ENCODE results near the gene METTL24.
"Not testable (repeated sequence)": the region's sequence is repeated elsewhere in the genome, so short reads cannot be mapped to it uniquely, and the experiment has no call there.

Gene METTL24

DNA sequence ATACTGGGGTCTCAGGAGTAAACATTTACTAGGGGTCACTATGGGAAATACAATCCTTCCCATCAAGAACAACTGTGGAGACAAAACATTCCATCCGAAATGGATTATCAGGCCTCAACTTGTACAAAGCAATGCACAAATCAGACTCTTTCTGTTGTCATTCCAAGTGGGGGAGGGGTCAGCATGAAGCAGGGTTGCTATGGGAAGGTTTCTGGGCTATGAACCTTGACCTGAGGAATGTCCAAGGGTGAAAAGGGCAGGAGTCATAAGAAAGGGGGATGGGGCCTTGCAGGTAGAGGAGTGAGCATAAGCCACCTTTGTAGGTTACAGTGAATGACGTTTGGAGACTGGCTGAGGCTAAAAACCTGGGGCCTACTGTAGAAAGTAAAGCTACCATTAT, 3.1 kb downstream of the METTL24 start:
- H3K4me3 ChIP-seq (ENCODE audit: low read depth, low read length): no peak overlapping the region
- TF ChIP-seq, protein P1, sequence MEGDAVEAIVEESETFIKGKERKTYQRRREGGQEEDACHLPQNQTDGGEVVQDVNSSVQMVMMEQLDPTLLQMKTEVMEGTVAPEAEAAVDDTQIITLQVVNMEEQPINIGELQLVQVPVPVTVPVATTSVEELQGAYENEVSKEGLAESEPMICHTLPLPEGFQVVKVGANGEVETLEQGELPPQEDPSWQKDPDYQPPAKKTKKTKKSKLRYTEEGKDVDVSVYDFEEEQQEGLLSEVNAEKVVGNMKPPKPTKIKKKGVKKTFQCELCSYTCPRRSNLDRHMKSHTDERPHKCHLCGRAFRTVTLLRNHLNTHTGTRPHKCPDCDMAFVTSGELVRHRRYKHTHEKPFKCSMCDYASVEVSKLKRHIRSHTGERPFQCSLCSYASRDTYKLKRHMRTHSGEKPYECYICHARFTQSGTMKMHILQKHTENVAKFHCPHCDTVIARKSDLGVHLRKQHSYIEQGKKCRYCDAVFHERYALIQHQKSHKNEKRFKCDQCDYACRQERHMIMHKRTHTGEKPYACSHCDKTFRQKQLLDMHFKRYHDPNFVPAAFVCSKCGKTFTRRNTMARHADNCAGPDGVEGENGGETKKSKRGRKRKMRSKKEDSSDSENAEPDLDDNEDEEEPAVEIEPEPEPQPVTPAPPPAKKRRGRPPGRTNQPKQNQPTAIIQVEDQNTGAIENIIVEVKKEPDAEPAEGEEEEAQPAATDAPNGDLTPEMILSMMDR (IDR thresholded peaks at IDR 0.05; ENCODE audit: low read depth, low read length): no peak

DNA sequence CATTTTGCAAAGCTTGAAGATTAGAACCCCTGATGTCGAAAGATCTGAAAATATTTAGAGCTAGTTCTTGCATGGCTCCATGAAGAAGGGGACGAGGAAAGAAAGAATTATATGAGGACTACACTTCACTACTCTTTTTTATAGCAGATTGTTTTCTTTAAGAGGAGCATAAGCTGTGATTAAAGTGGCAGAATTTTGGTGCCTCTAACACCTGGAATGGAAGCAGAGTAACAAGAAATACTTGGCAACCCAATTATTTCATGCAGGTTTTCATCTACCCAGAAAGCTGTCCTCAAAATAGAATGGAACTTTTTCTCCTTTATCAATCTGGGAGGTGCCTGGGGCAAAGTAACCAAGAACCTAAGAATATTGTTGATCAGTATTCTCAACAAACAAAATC, 4.0 kb downstream of the METTL24 start:
- TF ChIP-seq, protein P1 (IDR thresholded peaks at IDR 0.05; ENCODE audit: low read depth, low read length): no peak
- no peak overlapping the region for H3K4me3 ChIP-seq (ENCODE audit: low read depth, low read length)

DNA sequence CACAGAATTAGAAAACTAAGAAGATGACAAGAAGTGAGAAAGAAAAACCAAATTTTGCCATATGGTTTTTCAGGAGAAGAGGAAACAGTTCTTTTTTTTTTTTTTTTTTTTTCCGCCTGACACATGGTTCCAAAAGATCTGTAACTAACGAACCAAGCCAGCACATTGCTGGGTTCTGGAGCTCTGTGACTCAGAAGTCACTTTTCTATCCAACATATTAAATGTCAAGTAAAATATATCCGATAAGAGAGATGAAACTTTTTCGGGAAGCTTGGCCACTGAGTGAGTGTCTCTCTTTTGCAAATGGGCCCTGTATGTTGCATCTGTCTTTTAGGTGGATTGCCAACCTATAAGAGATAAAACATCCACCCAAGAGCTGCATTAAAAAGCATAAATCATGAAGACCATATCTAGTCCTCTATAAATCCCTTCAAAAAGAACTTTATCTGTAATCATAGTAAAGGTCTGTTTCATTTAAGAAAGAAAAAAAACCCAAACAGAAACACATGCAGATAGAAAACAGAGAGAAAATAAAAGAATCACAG, 4.6 kb downstream of the METTL24 start:
- H3K4me3 ChIP-seq (ENCODE audit: low read depth, low read length): no peak overlapping the region
- TF ChIP-seq, protein P1 (IDR thresholded peaks at IDR 0.05; ENCODE audit: low read depth, low read length): no peak

DNA sequence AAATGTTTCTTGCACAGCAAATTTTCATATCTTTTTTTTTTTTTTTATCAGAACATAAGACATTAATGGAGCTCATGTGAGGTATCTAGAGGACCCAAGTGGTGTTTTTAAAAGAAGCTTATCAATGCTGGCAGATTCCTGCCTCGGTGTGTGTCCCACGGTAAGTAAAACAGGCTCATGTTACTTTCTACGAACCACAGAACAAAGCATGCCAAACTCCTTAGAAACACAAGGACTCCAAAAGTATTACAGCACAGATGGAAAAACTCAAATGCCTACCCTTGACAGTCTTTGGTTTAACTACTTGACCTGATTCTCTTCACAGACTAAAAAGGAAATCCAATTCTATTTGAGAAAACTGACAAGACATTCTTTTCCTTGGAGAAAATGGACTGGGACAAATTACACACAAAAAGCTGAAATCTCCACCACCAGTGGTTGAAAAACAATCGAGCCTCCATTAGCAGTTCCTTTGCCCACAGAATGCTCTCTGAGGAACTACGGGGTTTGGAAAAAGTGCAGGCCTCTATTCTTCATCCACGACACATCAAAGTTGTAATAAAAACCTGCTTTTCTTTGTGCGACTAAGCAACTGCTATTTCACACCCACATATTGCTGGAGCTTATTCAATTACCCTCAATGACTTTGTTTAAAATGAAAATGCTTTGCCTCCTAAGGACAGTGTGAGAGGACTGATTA, 5.4 kb downstream of the METTL24 start:
- TF ChIP-seq, protein P1 (IDR thresholded peaks at IDR 0.05; ENCODE audit: low read depth, low read length): no peak
- H3K4me3 ChIP-seq (ENCODE audit: low read depth, low read length): no peak overlapping the region

DNA sequence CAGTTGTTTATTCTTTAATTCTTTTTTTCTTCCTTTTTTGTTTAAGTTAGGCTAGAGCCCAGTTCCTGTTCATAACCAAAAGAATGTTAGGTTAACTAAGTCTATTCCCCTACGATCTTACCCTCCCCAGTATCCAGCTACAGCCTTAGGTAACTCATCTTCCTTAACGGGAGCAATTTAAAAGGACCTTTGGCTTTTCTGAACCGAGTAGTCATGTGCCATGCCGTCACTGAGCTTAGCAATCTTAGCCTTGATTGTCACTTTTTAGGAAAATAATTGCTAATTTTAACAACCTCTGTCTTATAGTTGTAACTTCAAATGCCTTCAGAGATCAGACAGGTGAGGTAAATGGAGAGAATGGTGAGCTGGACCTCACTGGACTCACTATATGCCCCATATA, 6.2 kb downstream of the METTL24 start:
- H3K4me3 ChIP-seq (ENCODE audit: low read depth, low read length): no peak overlapping the region
- TF ChIP-seq, protein P1 (IDR thresholded peaks at IDR 0.05; ENCODE audit: low read depth, low read length): no peak

DNA sequence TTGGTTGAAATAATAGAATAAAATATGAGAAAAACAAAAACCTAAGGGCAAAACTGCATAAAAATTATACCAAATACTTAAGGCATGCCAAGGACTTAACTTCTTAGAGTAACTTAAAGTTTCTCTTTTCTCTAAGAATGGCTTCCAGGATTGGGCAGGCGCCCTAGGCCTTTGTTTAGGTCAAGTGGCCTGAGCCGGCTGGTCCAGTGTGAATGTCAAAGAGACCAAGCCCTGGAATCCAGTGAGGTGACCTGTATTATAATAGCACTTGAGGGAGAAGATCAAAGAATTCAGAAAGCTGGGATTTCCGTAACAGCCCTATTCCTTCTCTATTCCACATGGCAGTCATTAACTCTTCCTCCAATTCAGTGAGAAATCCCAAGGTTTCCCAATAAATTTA, 6.6 kb downstream of the METTL24 start:
- TF ChIP-seq, protein P1 (IDR thresholded peaks at IDR 0.05; ENCODE audit: low read depth, low read length): no peak

DNA sequence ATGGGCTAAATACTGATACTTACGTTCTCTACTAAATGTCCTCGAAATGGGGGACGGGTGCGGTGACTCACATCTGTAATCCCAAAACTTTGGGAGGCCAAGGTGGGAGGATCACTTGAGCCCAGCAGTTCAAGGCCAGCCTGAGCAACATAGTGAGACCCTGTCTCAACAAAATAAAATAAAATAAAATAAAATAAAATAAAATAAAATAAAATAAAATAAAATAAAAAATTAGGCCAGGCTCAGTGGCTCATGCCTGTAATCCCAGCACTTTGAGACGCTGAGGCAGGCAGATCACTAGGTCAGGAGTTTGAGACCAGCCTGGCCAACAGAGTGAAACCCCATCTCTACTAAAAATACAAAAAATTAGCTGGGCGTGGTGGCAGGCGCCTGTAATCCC, 7.6 kb downstream of the METTL24 start:
- not testable (repeated sequence) for H3K4me3 ChIP-seq (ENCODE audit: low read depth, low read length)

More for the DNA sequence above, 6.6 kb downstream of the METTL24 start:
- no peak overlapping the region for H3K4me3 ChIP-seq (ENCODE audit: low read depth, low read length)

Measured in WI38 (cell line).